ENCODE measurements around the gene DHX32. TPM values are rescaled to one million over a fixed set of nuclear protein-coding genes. Genes with fewer than 3 reads are reported as not detected.

The DHX32 gene
- total RNA-seq, 1 experiment from 2014 or later: 12.0 TPM

GRCh38 chr10:125802739-125803138 lies 78.4 kb downstream of the DHX32 start:
- Histone ChIP-seq H3K79me1 (ENCODE audit: insufficient read depth, low read depth, low read length, poor library complexity, severe bottlenecking) (no peaks in the 10 kb centered on the region), H3K27me3 (ENCODE audit: insufficient read depth, low read length) (no peaks in the 10 kb centered on the region), H3K23ac (ENCODE audit: insufficient read length, low read depth, low read length) (no peak overlapping the region), H2BK5ac (ENCODE audit: insufficient read length, low read length) (no peak overlapping the region), H3K9ac (ENCODE audit: extremely low read depth, insufficient read length, low read length) (no peak overlapping the region), H3K56ac (ENCODE audit: insufficient read length, low read depth, low read length) (no peak overlapping the region), H4K5ac (ENCODE audit: insufficient read length, low read depth, low read length) (no peak overlapping the region), H2AK5ac (ENCODE audit: insufficient read length, low read length) (no peak overlapping the region), H2BK120ac (ENCODE audit: low read depth, low read length, poor library complexity, severe bottlenecking) (no peak overlapping the region), H4K91ac (ENCODE audit: insufficient read length, low read depth, low read length) (no peak overlapping the region), H4K8ac (replicated peaks; ENCODE audit: insufficient read length, low read depth, low read length) (no peak overlapping the region), H3K27ac (ENCODE audit: insufficient read length, low read depth, low read length) (no peak overlapping the region), H3K23me2 (ENCODE audit: insufficient read length, low read depth, low read length, poor library complexity, severe bottlenecking) (no peaks in the 10 kb centered on the region), H3K4me1 (ENCODE audit: insufficient read depth, low read length) (no peaks in the 10 kb centered on the region), H4K20me1 (ENCODE audit: control insufficient read depth, insufficient read depth, insufficient read length) (no peaks in the 10 kb centered on the region), H3K79me2 (ENCODE audit: insufficient read depth, low read length) (no peaks in the 10 kb centered on the region), H3K9me3 (ENCODE audit: control insufficient read depth, low read depth, low read length) (no peaks in the 10 kb centered on the region), H3K14ac (ENCODE audit: insufficient read depth, low read length) (no peak overlapping the region), H3K4ac (ENCODE audit: low read depth, low read length) (no peak overlapping the region), H2AFZ (ENCODE audit: low read length) (no peak overlapping the region), H3T11ph (ENCODE audit: low read length) (no peak overlapping the region), H3K18ac (ENCODE audit: insufficient read length, low read depth, low read length) (no peak overlapping the region), H2BK12ac (ENCODE audit: insufficient read length, low read depth, low read length) (no peak overlapping the region), H2BK15ac (ENCODE audit: low read depth, low read length) (no peak overlapping the region), H2BK20ac (ENCODE audit: low read depth, low read length, poor library complexity, severe bottlenecking) (no peak overlapping the region), H3K4me2 (ENCODE audit: insufficient read depth, insufficient read length, low read length) (no peak overlapping the region)
- TF ChIP-seq CTCF (conservative IDR thresholded peaks at IDR 0.05): no peak
- H3K27me3 Mint-ChIP-seq (ENCODE audit: low read depth): no peaks in the 10 kb centered on the region
- WGBS (ENCODE audit: extremely low coverage, insufficient read length, low lambda C conversion rate): no CpG with 5 or more reads among the region's 7 CpGs
- no peak overlapping the region for H3K27ac Mint-ChIP-seq
- H3K4me1 Mint-ChIP-seq: peaks cover 7% of the 10 kb centered on the region in 2 experiments; a peak in 3 of 4 replicates
- no peak for DNase-seq
- H3K9me3 Mint-ChIP-seq: no peaks in the 10 kb centered on the region
- peaks cover 19 to 51% (median 33%) of the 10 kb centered on the region in 3 experiments for H3K36me3 Mint-ChIP-seq (ENCODE audit: insufficient read depth in 1 of 3, low read depth in 3 of 3)
- no peak overlapping the region for H3K4me3 Mint-ChIP-seq
